Measurements from ENCODE around the gene FAM120B.

The FAM120B gene

GRCh38 chr6:170288091-170288631 is 18.4 kb upstream of the FAM120B start:
- DNase-seq, result no peak

GRCh38 chr6:170288852-170289179 is 17.7 kb upstream of the FAM120B start:
- no peak for DNase-seq

- peak; percentile 25 for DNase-seq
Measured at GRCh38 chr6:170289180-170289931, 17.2 kb upstream of the FAM120B start.

GRCh38 chr6:170289951-170290295 is 16.6 kb upstream of the FAM120B start:
- no peak for DNase-seq

- peak; percentile 39 for DNase-seq
Measured at GRCh38 chr6:170290296-170291128, 16.0 kb upstream of the FAM120B start, which contains the start of gene DLL1. DLL1 (minus strand) TSS chr6:170291078; CDS start chr6:170290139, 939 bp downstream.

- DNase-seq, result peak; percentile 46
Measured at GRCh38 chr6:170291271-170292110, 15.1 kb upstream of the FAM120B start.

GRCh38 chr6:170292111-170292406 is 14.5 kb upstream of the FAM120B start:
- DNase-seq, result no peak

- DNase-seq, result peak; percentile 23
Measured at GRCh38 chr6:170292407-170293158, 14.0 kb upstream of the FAM120B start.

- DNase-seq, result no peak
Measured at GRCh38 chr6:170293341-170294231, 13.0 kb upstream of the FAM120B start.

- no peak for DNase-seq
Measured at GRCh38 chr6:170294298-170294730, 12.2 kb upstream of the FAM120B start.

GRCh38 chr6:170294813-170295509 is 11.6 kb upstream of the FAM120B start:
- no peak for DNase-seq

- peak; percentile 47 for DNase-seq
Measured at GRCh38 chr6:170295510-170296422, 10.8 kb upstream of the FAM120B start.

GRCh38 chr6:170296423-170296745 is 10.2 kb upstream of the FAM120B start:
- DNase-seq, result no peak

GRCh38 chr6:170296746-170297575 is 9.6 kb upstream of the FAM120B start:
- no peak for DNase-seq

GRCh38 chr6:170297576-170298330 is 8.8 kb upstream of the FAM120B start:
- DNase-seq, result no peak

- no peak for DNase-seq
Measured at GRCh38 chr6:170298688-170299087, 7.9 kb upstream of the FAM120B start.

- DNase-seq, result no peak
Measured at GRCh38 chr6:170301184-170301583, 5.4 kb upstream of the FAM120B start.

- DNase-seq, result no peak
Measured at GRCh38 chr6:170305805-170306323, 694 bp upstream of the FAM120B start.

All from CD4-positive, alpha-beta T cell treated with Interleukin-12 subunit alpha and Interleukin-12 subunit beta, for 1 hour (primary cell).